ENCODE data around the gene HMCN2.

Gene HMCN2

GRCh38 chr9:130254747-130255630 lies 10.6 kb upstream of the HMCN2 start:
- TF ChIP-seq, protein P1, sequence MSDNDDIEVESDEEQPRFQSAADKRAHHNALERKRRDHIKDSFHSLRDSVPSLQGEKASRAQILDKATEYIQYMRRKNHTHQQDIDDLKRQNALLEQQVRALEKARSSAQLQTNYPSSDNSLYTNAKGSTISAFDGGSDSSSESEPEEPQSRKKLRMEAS (IDR thresholded peaks at IDR 0.05) = no peak
- TF ChIP-seq EGR1 (IDR thresholded peaks at IDR 0.05) = no peak
- TF ChIP-seq EP300 (IDR thresholded peaks at IDR 0.05; ENCODE audit: borderline replicate concordance) = no peak

DNA sequence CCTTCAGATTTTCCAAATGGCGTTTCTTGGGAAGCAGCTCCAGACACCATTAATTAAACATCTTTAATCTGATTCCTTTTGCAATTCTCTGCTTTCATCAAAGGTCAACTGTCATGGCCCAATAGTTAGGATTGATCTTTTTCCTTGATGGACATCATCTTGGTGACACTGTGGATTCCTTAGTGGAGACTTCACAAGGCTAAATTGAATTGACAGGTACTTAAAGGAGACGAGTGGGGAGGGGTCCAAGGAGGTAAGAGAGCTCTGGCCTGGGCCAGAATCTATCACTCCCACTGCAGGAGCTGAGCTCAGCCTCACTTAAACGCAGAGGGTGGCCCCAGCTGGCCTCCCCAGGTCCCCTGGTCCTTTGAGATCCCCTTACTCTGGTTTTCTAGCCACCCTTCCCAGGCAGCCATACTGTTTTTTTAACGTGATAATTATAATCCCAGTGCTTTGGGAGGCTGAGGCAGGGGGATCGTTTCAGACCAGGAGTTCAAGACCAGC lies 9.9 kb upstream of the HMCN2 start:
- no peak for TF ChIP-seq EP300 (IDR thresholded peaks at IDR 0.05; ENCODE audit: borderline replicate concordance)
- TF ChIP-seq TAF1 (IDR thresholded peaks at IDR 0.05; ENCODE audit: low read depth) = no peak
- TF ChIP-seq TEAD4 (IDR thresholded peaks at IDR 0.05) = no peak
- no peak for TF ChIP-seq EGR1 (IDR thresholded peaks at IDR 0.05)
- TF ChIP-seq REST (IDR thresholded peaks at IDR 0.05; ENCODE audit: low read depth) = no peak
- no peak for TF ChIP-seq TCF12 (IDR thresholded peaks at IDR 0.05; ENCODE audit: low read depth)
- TF ChIP-seq, protein P1 (IDR thresholded peaks at IDR 0.05) = no peak
- TF ChIP-seq CEBPB (IDR thresholded peaks at IDR 0.05) = no peak
- no peak for TF ChIP-seq FOXM1 (IDR thresholded peaks at IDR 0.05; ENCODE audit: borderline replicate concordance, low read depth)
- TF ChIP-seq ZBTB7A (IDR thresholded peaks at IDR 0.05; ENCODE audit: low read depth) = no peak
- TF ChIP-seq CREB1 (IDR thresholded peaks at IDR 0.05; ENCODE audit: low read depth) = no peak
- no peak for TF ChIP-seq NFIC (IDR thresholded peaks at IDR 0.05)
- TF ChIP-seq RAD21 (IDR thresholded peaks at IDR 0.05; ENCODE audit: low read depth) = no peak
- TF ChIP-seq, protein P2, sequence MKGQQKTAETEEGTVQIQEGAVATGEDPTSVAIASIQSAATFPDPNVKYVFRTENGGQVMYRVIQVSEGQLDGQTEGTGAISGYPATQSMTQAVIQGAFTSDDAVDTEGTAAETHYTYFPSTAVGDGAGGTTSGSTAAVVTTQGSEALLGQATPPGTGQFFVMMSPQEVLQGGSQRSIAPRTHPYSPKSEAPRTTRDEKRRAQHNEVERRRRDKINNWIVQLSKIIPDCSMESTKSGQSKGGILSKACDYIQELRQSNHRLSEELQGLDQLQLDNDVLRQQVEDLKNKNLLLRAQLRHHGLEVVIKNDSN (IDR thresholded peaks at IDR 0.05) = no peak
- no peak for TF ChIP-seq YY1 (IDR thresholded peaks at IDR 0.05; ENCODE audit: low read depth)

DNA sequence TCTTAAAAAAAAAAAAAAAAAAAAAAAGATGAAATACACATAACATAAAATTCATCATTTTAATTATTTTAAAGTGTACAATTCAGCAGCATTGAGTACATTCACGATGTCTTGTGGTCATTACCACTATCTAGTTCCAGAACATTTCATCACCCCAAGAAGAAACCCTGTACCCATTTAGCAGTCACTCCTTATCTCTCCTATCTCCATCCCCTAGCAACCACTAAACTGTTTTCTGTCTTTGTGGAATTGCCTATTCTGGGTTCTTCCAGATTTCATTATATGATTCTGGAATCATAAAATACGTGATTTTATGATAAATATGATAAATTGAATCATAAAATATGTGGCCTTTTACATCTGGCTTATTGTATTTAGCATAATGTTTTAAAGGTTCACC lies 8.9 kb upstream of the HMCN2 start:
- TF ChIP-seq, protein P2 (IDR thresholded peaks at IDR 0.05) = no peak
- no peak for TF ChIP-seq NFIC (IDR thresholded peaks at IDR 0.05)
- no peak for TF ChIP-seq EGR1 (IDR thresholded peaks at IDR 0.05)
- no peak for TF ChIP-seq TCF12 (IDR thresholded peaks at IDR 0.05; ENCODE audit: low read depth)
- TF ChIP-seq ZBTB7A (IDR thresholded peaks at IDR 0.05; ENCODE audit: low read depth) = no peak
- TF ChIP-seq FOXM1 (IDR thresholded peaks at IDR 0.05; ENCODE audit: borderline replicate concordance, low read depth) = no peak
- no peak for TF ChIP-seq REST (IDR thresholded peaks at IDR 0.05; ENCODE audit: low read depth)
- TF ChIP-seq TEAD4 (IDR thresholded peaks at IDR 0.05) = no peak
- TF ChIP-seq EP300 (IDR thresholded peaks at IDR 0.05; ENCODE audit: borderline replicate concordance) = no peak
- TF ChIP-seq RAD21 (IDR thresholded peaks at IDR 0.05; ENCODE audit: low read depth) = no peak
- TF ChIP-seq YY1 (IDR thresholded peaks at IDR 0.05; ENCODE audit: low read depth) = no peak
- TF ChIP-seq, protein P1 (IDR thresholded peaks at IDR 0.05) = no peak
- TF ChIP-seq TAF1 (IDR thresholded peaks at IDR 0.05; ENCODE audit: low read depth) = no peak
- TF ChIP-seq CREB1 (IDR thresholded peaks at IDR 0.05; ENCODE audit: low read depth) = no peak
- no peak for TF ChIP-seq CEBPB (IDR thresholded peaks at IDR 0.05)

GRCh38 chr9:130259044-130259443 lies 6.5 kb upstream of the HMCN2 start:
- TF ChIP-seq ZBTB7A (IDR thresholded peaks at IDR 0.05; ENCODE audit: low read depth) (no peak), EP300 (IDR thresholded peaks at IDR 0.05; ENCODE audit: borderline replicate concordance) (no peak), TCF12 (IDR thresholded peaks at IDR 0.05; ENCODE audit: low read depth) (no peak), FOXM1 (IDR thresholded peaks at IDR 0.05; ENCODE audit: borderline replicate concordance, low read depth) (no peak)

- TF ChIP-seq YY1 (IDR thresholded peaks at IDR 0.05; ENCODE audit: low read depth) (no peak), CEBPB (IDR thresholded peaks at IDR 0.05) (no peak)
Observed at GRCh38 chr9:130260816-130261765, 4.5 kb upstream of the HMCN2 start.
